GM21381 (cell line): ENCODE results near the gene GPRC5A.
"Not testable (repeated sequence)": the region's sequence is repeated elsewhere in the genome, so short reads cannot be mapped to it uniquely, and the experiment has no call there.

Experiments used
- ATAC-seq: cut with Tn5 transposase; IDR thresholded peaks from one replicate; pipeline ENCODE4 v1.9.1; 2021; ENCODE audit warnings: mild to moderate bottlenecking, moderate library complexity; ENCODE audit not compliant: unreplicated experiment

Gene GPRC5A, protein sequence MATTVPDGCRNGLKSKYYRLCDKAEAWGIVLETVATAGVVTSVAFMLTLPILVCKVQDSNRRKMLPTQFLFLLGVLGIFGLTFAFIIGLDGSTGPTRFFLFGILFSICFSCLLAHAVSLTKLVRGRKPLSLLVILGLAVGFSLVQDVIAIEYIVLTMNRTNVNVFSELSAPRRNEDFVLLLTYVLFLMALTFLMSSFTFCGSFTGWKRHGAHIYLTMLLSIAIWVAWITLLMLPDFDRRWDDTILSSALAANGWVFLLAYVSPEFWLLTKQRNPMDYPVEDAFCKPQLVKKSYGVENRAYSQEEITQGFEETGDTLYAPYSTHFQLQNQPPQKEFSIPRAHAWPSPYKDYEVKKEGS

DNA sequence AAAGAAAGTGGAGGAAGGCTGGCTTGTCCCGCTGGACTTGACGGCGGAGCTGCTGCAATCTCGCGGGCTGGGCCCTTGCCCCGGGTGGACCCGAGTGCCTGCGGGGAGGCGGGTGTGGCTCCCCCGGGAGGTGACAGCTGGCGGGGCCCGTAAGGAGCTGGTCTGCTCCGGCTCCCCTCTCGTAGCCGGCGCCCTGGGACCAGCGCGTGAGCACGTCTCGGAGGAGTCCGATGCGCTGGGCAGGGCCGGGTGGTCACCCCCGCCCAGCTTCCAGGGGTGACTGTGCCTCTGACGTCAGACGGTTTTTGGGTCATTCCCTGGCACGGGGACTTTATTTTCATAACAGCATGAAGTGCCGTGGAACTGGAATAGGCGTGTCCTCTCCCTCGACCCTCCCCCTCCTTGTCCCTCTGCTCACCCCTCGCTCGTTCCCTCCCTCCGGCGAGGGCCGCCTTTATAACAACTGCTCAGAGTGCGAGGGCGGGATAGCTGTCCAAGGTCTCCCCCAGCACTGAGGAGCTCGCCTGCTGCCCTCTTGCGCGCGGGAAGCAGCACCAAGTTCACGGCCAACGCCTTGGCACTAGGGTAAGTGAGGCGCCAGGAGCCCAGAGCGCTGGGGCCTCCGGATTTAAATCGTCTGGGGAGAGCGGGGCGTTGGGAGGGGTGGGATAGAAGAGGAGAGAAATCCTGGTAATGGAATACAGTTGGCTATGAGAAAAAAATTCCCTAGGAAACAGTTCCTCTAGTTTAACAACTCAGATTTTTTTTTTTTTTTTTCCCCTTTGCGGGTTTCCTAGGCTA is at the start of gene GPRC5A:
Gene GPRC5A (plus strand): TSS at position 483 of the 801 bp plus-strand sequence. CDS start 16,688 bp downstream, outside the sequence.
- no peak for ATAC-seq

DNA sequence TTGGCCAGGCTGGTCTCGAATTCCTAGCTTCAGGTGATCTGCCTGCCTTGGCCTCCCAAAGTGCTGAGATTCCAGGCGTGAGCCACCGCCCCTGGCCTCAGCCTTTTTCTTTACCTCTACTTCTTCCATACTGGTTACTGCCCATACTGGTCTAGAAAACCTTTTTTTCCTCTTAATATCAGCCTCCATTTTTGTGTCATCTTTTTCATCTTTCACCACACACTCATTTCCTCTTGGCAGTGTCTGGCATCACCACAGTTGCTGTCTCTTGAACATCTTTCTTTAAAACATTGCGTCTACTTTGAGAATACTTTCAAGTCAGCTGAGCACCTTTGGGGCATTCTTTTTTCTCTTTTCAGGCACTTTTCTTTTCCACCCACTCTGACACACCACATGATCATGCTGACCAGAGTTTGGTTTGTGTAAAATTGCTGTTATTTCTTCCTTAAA is 45.5 kb upstream of the GPRC5A start:
- ATAC-seq: no peak

DNA sequence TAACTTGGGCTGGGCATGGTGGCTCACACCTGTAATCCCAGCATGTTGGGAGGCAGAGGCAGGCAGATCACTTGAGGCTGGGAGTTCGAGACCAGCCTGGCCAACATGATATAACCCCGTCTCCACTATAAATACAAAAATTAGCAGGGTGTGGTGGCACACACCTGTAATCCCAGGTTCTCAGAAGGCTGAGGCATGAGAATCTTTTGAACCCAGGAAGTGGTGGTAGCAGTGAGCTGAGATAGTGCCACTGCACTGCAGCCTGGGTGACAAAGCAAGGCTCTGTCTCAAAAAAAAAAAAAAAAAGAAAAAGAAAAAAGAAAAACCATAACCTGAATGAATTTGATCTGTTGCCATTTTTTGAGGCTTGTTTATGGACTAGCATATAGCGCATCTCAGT is 44.6 kb upstream of the GPRC5A start:
- not testable (repeated sequence) for ATAC-seq

DNA sequence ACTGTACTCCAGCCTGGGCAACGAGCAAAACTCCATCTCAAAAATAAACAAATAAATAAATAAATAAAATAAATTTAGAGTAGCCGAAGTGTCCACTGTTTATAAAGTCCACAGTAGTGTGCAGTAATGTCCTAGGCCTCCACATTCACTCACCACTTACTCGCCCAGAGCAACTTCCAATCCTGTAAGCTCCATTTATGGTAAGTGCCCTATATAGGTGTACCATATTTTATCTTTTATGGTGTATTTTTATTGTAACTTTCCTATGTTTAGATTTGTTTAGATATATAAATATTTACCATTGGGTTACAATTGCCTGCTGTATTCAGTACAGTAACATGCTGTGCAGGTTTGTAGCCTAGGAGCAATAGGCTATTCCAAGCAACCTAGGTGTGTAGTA is 37.9 kb upstream of the GPRC5A start:
- no peak for ATAC-seq

DNA sequence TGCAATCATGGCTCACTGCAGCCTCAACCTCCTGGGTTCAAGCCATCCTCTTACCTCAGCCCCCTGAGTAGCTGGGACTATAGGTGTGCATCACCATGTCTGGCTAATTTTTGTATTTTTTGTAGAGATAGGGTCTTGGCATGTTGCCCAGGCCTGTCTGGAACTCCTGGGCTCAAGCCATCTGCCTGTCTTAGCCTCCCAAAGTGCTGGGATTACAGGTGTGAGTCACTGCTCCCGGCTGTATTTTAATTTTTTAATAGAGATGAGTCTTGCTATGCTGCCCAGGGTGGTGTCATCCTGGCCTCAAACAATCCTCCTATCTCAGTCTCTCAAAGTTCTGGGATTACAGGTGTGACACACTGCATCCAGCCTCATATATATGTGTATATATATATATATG is 31.7 kb upstream of the GPRC5A start:
- ATAC-seq: no peak

DNA sequence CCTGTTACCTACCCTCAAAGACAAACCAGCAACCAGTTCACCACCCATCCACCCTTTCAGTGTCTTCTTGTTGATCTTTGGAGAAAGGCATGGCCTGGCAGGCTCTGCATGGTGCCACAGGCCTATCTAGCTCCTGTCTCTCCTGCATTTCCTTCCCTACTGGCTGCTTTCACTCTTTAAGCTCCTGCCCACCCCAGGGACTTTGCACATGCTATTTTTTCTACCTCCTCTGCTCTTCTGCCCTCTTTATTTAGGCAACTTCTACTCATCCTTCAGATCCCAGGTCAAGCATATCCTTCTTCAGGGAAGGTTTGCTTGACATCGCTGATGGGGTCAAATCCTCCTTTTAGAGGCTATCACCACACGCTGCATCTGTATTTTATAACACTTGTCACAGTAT is 27.1 kb upstream of the GPRC5A start:
- ATAC-seq: no peak

DNA sequence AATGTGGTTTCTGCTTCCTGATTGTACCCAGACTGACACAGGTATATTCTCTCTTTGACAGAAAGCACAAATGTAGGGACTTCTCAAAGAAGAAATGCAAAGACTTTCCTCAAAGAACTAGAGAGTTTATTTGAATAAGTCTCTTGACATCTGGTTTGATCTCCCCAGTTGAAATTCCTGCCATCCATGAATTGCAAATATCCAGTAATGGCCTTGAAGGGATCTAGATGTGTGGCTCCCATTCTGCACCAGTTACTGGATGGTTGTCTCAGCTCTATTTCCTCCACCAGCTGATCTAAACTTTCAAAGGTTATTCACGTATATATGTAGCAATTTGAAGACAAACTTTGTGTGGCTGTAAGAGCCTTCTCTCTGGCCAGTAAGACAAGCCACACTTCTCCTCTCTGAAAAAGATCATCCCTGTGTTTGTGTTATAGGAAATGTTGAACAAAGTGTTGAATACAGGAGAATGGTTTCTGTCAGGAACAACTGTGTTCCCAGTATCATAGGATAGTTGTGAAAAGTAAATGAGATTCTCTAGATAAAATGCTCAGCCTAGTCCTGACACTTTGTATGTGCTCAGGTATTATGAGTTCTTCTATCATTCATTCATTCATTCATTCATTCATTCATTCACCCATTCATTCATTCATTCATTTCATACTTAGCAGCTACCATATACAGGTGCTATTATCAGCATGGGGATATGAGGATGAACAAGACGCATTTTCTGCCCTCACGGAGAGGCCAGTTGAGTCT is 22.7 kb upstream of the GPRC5A start:
- ATAC-seq: no peak

DNA sequence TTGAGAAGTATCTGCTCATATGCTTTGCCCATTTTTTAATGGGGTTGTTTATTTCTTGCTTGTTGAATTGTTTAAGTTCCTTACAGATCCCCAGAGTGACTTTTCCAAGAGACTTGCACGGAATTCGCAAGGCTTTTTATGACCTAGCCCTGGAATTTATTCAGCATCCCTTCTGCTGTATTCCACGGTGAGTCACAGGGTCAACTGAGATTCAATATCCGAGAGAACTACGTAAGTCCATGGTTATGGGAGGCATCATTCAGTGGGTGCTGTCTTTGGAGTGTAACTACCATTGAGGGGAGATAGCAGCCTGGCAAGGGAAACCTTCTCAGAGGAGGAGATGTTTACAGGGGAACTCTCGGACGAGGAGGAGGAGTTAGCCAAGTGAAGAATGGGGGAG is 20.9 kb upstream of the GPRC5A start:
- ATAC-seq: no peak

DNA sequence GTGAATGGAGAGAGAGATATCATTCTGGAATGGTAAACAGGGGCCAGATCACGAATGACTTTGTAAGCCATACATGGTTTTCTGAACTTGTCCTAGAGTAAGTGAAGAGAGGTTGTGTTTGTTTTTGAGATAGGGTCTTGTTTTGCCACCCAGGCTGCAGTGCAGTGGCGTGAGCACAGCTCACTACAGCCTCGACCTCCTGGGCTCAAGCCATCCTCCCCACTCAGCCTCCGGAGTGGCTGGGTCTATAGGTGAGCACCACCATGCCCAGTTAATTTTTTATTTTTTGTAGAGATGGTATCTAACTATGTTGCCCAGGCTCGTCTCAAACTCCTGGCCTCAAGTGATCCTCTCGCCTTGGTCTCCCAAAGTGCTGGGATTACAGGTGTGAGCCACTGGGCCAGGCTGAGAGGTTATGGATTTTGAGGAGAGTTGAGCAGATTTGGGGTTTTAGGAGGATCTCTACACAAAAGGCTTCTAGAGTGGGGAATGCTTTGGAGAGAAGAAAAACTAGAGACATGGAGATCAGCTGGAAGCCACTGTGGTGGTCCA is 19.7 kb upstream of the GPRC5A start:
- ATAC-seq: no peak

DNA sequence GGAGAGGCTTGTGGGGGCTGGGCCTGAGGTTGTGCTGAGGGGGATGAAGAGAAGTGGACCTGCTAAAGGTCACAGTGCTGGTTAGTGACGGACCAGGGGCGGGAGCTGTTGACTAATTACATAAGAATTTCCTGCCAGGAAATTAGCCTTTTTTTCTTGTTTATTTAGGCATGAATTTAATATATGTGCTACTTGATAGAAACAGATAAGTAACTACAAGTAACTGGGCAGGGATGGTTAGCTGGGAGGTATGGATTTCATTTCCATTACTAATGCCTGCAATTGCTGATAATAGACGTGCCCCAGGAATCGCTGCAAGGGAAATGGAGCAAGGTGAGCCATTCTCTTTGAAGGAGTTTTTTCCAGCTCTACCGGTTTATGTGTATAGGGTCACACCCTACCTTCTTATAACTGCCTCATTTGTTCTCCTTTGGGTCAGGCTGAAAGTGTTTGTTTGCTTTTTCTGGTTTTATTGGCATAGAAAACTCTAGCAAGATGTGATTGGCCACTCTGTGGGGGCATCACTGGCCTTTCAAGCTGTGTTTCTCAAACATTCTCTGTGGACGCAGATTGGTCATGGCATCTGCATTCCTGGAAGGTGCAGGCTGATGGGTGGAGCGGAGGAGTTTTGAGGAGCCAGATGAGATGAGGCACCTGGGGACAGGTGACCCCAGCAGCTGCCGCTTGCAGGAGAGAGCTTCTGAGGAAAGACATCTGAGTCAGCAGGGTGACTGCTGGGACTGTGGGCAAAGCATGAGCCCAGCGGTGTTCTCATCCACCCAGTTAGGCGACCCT is 19.0 kb upstream of the GPRC5A start:
- ATAC-seq: no peak

DNA sequence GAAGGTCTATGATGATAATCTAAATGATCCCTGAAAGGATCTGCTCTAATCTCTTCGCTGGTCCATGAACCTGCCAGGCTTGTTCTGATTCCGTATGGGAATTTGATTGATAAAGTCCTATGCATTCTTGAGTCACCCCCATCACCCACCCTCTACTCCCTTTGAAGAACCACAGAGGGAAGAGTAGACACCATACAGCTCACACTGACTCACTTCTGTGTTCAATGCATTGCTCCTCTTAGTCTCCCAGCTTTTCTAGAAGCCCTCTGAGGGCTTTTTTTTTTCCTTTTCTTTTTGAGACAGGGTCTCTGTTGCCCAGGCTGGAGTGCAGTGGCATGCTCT is 18.5 kb upstream of the GPRC5A start:
- no peak for ATAC-seq

DNA sequence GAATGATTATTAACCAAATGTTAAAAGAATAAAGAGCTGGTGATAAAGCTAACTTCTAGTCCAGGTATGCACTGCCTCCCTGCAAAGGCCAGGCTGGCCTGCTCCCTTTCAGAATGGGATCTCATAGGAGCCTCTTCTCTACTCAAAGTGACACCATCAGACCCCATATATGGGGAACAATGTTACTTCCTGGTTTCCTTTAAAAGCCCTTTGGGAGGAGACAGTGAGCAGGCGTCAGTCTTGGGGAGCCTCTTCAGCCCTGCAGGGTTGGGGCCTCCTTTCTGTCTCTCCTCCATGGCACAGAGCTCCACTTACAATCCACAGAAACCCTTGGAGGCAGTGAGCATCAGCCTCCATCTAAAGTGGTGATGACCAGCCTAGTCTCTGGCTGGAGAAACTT is 17.3 kb upstream of the GPRC5A start:
- ATAC-seq: no peak

DNA sequence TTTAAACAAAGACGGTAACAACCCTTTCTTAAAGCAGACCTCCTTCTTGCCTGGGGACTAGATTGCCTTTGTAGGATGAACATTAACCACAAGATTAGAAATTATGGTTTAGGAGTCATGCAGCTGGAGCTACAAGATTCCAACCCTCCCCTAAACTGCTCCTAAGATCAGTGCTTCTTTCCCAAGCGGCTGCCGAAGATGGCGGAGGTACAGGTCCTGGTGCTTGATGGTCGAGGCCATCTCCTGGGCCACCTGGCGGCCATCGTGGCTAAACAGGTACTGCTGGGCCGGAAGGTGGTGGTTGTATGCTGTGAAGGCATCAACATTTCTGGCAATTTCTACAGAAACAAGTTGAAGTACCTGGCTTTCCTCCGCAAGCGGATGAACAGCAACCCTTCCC is 16.1 kb upstream of the GPRC5A start:
- ATAC-seq: not testable (repeated sequence)

DNA sequence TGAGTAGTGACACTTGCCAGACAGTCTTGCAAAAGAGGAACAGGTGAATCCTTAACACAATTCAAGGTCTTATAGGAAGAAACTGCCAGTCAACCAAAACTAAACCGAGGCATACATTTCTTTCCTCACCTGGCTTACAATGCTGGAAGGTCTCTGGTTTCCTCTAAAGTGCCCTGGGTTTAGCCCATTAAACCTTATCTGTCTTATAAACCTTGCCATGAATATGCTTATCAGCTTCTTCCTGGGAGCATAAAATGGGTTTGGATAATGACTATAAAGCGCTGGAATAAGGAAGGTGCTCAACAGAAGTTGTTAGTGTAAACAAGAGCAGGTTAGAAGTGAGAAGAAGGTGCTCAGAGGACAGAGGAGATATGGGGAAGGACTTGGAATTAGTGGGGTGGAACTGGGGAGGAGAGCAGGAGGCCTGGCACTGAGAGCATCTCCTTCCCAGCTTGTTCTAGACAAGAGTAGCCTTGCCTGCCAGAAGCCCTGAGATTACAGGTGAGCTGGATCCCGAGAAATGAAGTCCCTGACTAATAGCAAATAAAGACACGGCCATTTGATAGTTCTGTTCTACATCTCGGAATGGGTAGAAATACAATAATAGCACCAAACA is 14.1 kb upstream of the GPRC5A start:
- ATAC-seq: no peak

DNA sequence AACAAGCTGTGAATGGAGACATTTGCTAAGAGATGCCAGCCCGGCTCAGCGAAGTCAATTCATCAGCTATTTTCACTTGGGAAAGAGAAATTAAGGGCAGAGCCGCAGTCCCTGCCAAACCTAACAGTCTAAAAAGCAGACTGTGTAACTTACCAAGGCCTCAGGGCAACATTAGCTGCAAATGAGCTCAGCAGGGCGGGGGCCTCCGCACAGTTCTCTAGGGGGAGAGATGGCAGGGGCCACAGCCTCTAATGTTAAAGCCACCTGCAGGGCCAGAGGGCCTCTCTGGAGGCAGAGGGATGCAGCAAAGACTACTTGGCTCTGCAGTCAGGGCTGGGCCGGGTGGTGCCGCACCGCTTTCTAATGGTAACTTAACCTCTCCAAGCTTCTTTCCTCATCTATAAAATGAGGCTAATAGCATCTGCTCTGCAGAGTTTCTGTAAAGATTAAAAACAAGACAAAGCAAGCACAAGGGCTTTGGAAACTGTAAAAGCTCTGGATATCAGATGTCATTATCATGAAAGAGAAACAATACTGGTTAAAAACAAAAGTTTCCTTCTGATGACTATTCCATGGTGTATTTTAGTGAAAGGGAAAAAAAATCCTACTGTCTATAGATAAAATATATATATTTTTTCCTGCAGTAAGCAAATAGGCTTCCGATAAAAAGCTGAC is 13.4 kb upstream of the GPRC5A start:
- ATAC-seq: no peak

DNA sequence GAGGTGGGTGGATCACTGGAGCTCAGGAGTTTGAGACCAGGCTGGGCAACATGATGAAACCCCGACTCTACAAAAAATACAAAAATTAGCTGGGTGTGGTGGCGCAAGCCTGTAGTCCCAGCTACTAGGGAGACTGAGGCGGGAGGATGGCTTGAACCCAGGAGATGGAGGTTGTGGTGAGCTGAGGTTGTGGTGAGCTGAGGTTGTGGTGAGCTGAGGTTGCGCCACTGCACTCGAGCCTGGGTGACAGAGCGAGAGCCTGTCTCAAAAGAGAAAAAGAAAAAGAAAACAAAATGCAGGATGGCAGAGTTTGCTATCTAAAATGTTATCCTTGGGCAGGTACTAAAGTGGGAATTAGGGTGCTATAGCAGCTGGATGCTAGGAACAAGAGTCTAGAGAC is 10.8 kb upstream of the GPRC5A start:
- ATAC-seq: no peak

DNA sequence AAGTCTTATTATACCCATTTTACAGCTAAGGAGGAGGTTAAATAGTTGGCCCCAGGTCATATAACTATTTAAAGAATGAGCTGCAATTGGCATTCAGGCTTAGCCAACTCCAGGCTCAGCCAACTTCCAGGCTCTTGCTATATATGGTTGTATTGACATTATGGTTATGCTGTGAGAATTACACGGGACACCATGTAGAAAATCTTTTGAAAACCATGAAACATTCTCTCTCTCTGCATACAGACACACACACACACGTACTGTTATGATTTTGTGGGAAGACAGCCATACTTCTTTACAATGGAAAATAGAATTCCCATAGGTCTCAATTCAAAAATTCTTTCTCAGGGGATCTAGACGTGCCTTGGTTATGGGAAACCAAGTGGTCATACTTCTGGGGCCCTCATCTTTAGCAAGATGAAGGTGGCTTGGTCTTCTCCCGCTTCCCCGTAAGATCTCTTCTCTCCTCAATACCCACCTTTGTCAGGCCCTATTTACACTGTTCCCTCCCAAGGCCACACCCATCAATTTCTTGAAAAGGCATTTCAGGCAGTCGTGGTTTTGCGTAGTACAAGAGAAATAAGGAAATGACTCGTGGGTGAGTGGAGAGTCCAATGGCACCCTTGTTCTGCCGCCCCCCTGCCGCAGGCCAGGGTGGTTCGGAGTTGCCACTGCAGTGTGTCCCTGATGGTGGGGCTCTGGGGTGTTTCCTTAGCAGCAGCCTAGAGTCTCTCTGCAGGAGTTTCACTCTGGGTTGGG is 10.0 kb upstream of the GPRC5A start:
- ATAC-seq: no peak

DNA sequence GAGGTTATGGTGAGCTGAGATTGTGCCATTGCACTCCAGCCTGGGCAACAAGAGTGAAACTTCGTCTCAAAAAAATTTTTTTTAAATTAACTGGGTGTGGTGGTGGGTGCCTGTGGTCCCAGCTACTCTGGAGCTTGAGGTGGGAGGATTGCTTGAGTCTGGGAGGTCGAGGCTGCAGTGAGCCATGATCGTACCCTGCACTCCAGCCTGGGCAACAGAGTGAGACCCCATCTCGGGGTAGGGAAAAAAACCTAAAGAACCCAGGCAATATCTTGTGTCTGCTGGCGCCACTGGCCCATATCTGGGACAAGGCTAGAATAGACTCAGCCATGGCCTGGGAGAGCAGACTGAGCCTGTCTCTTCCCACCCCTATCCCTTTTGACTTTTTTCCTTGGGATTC is 9.1 kb upstream of the GPRC5A start:
- no peak for ATAC-seq
